GM18870 (cell line): ENCODE results near the gene ARIH2.
"Not testable (repeated sequence)": the region's sequence is repeated elsewhere in the genome, so short reads cannot be mapped to it uniquely, and the experiment has no call there.

Experiments used
- ATAC-seq: cut with Tn5 transposase; IDR thresholded peaks from one replicate; pipeline ENCODE4 v1.9.1; 2021; ENCODE audit warnings: moderate library complexity; ENCODE audit not compliant: unreplicated experiment

Gene ARIH2

GRCh38 chr3:48999085-48999858 is 80.6 kb downstream of the ARIH2 start:
- no peak for ATAC-seq

GRCh38 chr3:49001155-49001554 is 82.5 kb downstream of the ARIH2 start:
- ATAC-seq, result no peak

GRCh38 chr3:49004352-49005302 is 86.0 kb downstream of the ARIH2 start:
- no peak for ATAC-seq

DNA sequence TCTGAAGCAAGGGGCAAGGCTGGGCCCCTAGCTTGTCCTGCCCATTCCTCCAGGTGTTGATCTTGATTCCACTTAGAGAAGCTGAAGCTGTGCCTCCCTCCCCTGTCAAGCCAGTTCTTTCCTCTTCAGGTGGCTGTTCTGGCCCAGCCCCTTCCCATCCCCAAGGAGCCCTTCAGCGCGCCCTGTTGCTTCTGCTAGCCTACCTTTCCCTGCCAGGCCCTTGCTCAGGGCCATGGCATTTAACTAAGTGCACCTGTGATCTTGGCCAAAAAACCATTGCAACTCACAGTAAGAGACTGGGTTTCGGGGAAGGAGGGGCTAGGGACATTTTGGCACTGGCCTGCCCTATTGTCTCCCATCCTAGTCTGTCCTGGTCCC is 86.7 kb downstream of the ARIH2 start:
- ATAC-seq, result no peak

GRCh38 chr3:49005998-49006397 is 87.4 kb downstream of the ARIH2 start:
- ATAC-seq, result no peak

DNA sequence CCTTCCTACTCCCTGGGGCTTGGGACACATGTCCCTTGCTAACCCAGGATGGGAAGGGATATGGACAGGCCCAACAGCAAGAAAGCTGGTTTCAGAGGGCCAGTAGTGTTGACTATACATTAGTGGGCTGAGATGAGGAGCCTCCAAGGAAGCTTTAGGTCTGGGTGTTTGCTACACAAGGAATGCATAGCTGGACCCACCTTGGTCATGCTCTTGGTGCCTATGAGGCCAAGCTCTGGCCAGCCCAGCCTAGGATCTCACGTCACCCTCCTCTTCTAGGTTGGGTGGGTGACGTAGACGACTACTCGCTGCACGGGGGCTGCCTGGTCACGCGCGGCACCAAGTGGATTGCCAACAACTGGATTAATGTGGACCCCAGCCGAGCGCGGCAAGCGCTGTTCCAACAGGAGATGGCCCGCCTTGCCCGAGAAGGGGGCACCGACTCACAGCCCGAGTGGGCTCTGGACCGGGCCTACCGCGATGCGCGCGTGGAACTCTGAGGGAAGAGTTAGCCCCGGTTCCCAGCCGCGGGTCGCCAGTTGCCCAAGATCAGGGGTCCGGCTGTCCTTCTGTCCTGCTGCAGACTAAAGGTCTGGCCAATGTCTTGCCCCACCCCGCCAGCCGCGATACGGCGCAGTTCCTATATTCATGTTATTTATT is 87.9 kb downstream of the ARIH2 start:
- ATAC-seq, result peak; percentile 11

GRCh38 chr3:49007068-49007770 is 88.6 kb downstream of the ARIH2 start, which contains the start of gene WDR6:
WDR6 (plus strand) TSS chr3:49007391; CDS start chr3:49007432, 41 bp downstream.
- peak; percentile 80 for ATAC-seq

DNA sequence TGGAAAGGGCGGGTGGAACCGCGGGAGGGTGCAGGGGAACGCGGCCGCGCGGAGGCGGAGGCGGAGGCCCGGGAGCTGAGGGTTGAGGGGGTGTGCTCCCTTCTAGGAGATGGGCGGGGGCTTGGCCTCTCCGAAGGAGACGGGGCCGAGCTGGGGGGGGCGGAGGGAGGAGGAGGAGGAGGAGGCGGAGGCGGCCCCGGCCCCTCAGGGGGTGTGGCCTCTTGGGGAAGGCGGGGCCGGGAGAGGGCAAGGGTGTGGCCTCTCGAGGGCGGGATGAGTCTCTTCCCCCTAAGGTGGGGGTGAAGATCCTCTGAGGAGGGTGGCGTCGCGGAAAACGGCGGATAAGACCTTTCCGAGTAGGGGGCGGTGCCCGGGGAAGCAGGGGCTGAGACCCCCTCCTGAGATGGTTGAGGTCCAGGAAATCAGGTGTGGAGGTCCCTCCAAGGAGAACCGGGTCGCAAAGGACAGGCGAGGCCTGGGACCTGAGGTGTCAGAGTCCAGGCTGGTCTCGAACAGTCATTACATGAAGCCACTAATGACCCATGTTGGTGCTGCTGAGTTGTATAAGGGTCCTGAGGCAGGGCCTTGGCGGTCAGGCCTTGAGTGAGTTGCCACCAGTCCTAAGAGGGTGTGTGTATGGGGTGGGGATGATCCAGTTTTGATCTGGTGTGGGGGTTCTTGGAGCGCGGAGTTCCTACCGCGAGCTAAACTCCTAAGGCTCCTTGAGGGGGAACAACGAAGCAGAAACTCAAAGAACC is 89.3 kb downstream of the ARIH2 start:
- peak; percentile 16 for ATAC-seq

- ATAC-seq, result not testable (repeated sequence)
Observed at GRCh38 chr3:49008627-49009026, 90.0 kb downstream of the ARIH2 start.

DNA sequence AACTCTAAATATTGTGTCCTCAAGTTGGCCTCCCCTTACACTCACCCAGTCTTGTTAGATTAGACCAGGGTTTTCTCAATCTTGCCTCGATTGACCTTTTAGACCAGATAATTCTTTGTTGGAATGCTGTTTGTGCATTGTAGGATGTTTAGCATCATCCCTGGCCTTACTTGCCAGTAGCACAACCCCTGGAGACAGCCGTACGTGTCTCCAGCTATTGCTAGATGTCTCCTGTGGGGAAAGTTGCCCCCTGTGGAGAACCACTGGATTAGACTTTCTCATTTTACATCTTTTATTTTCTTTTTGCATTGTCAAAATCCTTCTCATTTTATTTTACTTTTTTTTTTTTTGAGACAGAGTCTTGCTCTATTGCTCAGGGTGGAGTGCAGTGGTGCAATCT is 90.8 kb downstream of the ARIH2 start:
- ATAC-seq, result no peak

DNA sequence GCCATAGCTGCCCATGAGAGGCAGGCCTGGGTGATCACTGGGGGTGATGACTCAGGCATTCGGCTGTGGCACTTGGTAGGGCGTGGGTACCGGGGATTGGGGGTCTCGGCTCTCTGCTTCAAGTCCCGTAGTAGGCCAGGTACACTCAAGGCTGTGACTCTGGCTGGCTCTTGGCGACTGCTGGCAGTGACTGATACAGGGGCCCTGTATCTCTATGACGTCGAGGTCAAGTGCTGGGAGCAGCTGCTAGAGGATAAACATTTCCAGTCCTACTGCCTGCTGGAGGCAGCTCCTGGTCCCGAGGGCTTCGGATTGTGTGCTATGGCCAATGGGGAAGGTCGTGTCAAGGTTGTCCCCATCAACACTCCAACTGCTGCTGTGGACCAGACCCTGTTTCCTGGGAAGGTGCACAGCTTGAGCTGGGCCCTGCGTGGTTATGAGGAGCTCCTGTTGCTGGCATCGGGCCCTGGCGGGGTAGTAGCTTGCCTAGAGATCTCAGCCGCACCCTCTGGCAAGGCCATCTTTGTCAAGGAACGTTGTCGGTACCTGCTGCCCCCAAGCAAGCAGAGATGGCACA is 93.9 kb downstream of the ARIH2 start:
- ATAC-seq, result no peak

DNA sequence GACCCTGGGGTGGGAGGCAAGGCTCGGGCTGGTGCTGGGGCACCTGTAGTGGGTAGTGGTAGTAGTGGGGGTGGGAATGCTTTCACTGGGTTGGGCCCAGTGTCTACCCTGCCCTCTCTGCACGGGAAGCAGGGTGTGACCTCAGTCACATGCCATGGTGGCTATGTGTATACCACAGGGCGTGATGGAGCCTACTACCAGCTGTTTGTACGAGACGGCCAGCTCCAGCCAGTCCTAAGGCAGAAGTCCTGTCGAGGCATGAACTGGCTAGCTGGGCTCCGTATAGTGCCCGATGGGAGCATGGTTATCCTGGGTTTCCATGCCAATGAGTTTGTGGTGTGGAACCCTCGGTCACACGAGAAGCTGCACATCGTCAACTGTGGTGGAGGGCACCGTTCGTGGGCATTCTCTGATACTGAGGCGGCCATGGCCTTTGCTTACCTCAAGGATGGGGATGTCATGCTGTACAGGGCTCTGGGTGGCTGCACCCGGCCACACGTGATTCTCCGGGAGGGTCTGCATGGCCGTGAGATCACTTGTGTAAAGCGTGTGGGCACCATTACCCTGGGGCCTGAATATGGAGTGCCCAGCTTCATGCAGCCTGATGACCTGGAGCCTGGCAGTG is 94.6 kb downstream of the ARIH2 start:
- no peak for ATAC-seq

- no peak for ATAC-seq
Observed at GRCh38 chr3:49013738-49014660, 95.4 kb downstream of the ARIH2 start.

GRCh38 chr3:49015072-49015471 is 96.4 kb downstream of the ARIH2 start:
- ATAC-seq, result no peak

DNA sequence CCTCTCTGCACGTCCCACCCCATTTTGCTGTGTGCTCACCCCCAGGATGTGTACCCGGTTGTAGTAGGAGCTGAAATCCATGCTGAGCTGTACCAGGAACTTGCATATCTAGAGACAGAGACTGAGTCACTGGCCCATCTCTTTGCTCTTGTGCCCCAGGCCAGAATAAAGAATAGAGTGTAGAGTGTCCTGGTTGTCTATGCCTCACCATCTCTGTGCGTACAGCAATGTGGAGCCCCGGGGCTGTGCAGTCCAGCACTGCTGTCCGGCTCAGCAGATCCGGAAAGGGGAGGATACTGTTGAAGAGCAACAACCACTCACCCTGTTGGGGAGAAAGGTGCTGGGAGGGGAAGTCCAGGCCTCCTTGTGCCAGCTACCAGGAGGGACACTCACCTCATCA is 97.1 kb downstream of the ARIH2 start:
- no peak for ATAC-seq

DNA sequence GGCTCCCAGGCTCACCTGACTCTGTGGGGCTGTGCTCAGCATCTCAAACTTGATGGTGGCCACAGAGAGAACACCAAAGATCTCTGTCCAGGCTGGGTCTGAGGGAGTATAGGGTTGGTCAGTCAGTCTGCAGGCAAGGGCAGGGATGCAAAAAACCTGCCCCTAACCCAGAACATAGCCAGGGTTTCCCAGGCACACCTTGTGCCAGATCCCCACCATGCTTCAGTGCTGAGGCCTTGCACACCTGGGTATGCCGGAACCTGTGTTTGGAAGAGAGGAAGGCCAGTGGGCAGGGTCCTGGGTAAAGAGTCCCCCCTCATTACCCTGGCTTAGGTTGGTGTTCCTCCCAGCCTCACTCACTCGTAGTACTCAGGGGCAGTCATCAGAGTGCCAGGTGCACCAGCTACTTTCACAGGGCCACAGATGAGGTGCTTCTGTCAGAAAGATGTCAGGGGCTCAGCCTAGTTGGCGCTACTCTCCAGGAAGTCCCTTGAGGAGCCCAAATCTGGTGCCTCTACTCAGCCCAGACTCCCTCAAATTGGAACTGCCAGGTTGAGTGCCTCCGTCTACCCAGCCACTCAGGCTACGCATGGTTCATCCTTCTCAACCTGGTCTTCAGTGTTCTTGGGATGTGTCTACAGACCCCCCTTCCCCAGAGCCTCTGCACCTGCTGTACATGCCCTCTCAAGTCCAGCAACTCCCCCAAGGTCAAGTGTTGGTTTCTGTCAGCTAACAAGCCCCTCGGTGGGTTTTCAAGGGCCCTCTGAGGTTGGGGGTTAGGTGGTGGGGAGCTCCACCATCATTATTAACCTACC is 98.0 kb downstream of the ARIH2 start:
- ATAC-seq, result no peak

DNA sequence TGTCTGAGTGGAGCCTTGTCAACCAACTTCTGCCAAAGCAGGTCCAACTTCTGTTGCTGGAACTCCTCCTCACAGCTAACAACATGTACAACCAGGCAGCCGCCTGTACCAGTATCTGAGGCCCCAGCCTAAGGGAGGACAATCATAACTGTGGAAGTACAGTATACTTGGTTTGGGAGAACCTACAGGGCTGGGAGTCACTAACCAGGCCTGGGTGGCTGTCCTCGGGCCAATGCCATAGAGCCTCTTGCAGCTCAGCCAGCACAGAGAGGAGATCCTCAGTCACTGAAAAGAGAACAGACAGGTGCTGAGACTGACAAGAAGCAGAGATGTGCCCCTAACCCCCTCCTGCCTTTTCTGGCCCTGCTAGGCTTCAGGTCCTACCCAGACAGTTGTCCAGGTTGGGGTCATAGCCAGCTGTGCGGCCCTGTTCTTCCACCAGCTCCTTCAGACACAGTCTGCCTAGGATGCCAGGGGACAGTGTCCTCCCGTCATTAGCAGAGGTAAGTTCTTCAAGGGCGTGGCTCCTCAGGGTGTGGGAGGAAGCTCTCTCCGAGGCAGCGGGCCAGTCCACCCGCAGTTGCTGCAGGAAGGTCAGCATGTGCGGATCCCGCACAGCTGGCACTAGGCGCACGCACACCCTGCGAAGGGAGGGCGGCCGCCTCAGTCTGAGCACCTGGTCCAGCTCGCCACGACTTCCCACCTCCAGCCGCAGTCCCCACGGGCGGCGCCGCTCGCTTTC is 98.8 kb downstream of the ARIH2 start:
- ATAC-seq, result no peak
